HG03457 (cell line): Measurements from ENCODE around the gene TBX2.

Experiments
- ATAC-seq: cut with Tn5 transposase; IDR thresholded peaks from one replicate; pipeline ENCODE4 v1.9.1; 2021; ENCODE audit warnings: moderate number of reproducible peaks; ENCODE audit not compliant: unreplicated experiment

The TBX2 gene

GRCh38 chr17:61411261-61412142, 11.9 kb downstream of the TBX2 start:
- no peak for ATAC-seq

- ATAC-seq = peak; percentile 56
Measured at GRCh38 chr17:61412143-61412859, 12.7 kb downstream of the TBX2 start.

DNA sequence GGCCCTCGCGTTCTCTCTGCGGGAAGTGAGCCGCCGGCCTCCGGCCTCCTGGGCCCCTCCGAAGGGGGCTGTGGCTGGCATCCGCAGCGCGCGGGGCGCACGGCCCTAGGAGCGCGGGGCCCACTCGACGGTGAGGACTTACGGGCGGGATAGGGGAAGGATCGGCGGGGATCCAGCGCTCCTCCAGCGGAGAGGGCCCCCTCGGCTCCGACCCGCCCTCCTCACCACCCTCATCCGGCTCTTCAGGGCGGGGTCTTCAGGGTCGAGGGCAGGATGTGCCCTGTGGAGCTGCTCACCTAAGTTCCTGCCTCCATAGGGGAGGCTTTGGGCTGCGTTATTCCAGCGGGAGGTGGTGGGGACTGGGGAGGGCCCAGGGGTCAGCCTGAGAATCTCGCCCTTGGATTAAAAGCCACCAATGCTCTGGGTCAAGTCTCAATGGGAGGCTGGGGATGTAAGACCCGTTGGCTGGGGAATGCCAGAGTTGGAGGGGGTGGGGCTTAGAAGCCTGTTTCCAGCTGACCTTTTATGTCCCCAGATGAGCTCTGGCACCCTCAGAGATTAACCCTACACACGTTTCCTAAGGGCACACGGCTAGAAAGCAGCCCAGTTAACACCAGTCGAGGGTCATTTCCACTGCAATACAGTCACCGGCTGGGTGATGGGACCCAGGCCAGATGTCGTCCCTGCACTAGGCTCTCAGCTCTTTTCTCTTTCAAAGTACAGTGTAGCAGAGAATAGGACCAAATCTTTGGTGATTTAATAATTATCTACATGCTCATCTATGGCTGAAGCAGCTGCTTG, 13.4 kb downstream of the TBX2 start:
- no peak for ATAC-seq

- ATAC-seq = no peak
Measured at GRCh38 chr17:61413661-61414126, 14.1 kb downstream of the TBX2 start.

GRCh38 chr17:61414141-61414935, 14.7 kb downstream of the TBX2 start:
- no peak for ATAC-seq

DNA sequence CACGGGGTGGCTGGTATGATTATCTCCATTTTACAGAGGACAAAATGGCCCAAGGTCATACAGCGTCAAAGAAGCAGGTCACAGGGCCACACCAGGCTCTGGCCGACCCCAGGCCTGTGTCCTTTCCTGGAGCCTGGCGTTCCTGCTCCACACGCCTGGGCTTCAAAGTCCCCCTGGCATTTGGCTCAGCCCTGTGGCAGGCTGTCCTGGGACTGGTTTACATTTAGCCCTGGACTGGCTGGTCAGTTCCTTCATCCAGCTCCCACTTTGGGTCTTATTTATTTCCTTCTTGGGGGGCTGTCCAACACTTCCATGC, 15.3 kb downstream of the TBX2 start:
- no peak for ATAC-seq

GRCh38 chr17:61415374-61416210, 15.9 kb downstream of the TBX2 start:
- no peak for ATAC-seq

GRCh38 chr17:61416211-61416539, 16.5 kb downstream of the TBX2 start:
- ATAC-seq = no peak

DNA sequence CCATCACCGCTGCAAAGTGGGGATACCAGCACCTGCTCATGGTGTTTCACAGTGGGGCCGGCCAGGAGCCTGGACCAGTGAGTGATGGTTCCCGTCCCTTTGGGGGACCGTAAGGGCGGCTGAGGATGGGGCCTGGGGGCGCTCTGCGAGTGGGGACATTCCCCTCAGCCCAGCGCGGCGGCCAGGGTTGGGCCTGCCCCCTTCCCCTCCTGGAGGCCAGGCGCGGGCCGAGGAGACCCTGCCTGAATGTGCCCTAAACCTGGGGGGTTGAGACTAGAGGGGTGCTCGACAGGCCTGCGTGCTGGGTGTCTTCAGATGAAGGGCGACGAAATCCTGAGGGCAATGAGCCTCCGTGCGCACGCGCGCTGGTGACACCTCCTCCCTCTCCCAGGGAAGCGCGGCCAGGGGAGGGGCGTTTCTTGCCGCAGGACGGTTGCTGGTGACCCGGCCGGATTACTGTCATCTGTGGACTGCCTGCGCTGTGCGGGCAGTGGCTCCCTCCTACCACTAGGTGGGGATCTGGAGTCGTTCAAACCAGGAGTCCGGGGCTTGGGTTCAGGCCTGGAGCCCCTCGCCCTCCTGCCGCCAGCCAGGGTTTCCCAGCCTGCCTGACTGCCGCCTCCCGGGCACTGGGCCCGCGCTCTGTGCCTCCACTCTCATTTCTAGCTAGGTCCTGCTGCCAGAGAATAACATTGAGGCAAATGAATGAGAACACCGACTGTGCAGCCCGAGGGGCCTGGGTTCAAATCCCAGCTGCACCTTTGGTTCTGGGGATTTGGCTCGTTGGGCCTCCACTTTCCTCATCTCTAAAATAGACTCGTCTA, 17.1 kb downstream of the TBX2 start:
- no peak for ATAC-seq

GRCh38 chr17:61418449-61418848, 18.8 kb downstream of the TBX2 start:
- no peak for ATAC-seq

- no peak for ATAC-seq
Measured at GRCh38 chr17:61419496-61420046, 19.9 kb downstream of the TBX2 start.

DNA sequence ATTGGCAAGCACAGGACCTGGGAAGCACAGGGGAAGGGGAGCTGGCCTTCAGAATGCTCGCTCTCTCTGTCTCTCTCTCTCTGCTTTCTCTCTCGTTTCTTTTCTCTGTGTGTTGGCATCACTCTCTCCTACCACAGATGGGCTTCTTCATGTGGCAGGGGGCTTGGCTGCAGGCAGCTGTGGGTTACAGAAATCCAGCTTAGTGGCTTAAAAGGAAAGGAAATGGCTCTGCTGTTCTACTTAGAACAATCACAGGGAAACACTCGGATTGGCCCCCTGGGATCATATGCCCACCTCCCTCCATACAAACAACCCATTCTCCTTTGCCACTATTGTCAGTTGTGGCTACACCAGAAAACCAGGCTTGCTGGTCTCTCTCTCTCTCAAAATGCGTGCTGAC, 20.4 kb downstream of the TBX2 start:
- no peak for ATAC-seq

DNA sequence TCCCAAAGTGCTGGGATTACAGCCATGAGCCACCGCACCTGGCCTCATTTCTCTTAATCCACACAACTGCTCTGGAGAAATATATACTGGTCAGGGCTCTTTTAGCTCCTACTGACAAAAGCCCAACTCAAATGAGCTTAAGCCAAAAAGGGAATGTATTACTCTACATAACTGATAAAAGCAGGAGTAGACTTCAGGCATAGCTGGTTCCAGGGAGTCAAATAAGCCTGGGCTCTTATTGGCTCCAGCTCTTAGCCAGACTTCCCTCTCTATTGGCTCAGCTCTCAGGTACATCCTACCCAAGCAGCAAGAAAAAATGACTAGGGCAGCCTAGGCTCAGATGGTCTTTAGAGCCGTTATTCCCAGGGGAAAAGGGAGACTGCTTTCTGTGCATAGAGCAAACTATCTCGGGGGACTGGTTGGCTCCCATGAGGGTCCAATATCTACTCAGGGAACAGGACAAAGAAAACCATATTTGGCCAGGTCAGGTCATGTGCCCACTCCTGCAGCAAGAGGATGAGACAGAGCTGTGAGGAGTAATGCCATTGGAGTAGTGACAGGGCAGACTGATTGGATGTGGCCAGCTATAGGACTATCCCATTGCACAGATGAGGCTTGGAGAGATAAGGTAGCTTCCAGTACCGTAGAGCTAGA, 21.2 kb downstream of the TBX2 start:
- ATAC-seq = no peak

DNA sequence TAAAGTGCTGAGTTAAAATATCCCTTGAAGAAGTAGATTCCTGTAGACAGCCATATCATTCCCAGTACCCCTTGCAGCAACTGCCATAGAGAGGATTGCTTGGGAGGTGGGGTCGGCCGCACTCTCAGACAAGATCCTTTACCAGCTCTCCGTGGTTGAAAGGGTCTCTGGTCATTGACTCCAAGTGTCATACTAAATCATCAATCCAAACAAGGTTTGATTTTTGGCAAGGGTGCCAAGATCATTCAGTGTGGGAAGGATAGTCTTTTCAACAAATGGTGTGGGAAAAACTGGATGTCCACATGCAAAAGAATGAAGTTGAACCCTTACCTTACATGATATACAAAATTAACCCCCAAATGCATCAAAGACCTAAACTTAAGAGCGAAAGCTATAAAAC, 21.8 kb downstream of the TBX2 start:
- no peak for ATAC-seq

GRCh38 chr17:61422116-61422799, 22.6 kb downstream of the TBX2 start:
- no peak for ATAC-seq

DNA sequence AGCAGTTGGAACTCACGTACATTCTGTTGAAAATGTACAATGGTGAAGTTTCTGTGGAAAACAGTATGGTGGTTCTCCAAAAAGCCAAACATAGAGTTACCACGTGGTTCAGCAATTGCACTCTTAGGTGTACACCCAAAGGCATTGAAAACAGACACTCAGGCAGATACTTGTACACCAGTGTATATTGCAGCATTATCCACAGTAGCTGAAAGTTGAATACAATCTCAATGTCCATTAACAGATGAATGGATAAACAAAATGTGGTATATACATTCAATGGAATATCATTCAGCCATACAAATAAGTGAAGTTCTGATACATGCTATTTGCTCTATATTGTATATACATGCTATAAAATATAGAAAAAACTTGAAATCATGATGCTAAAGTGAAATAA, 23.2 kb downstream of the TBX2 start:
- ATAC-seq = no peak

DNA sequence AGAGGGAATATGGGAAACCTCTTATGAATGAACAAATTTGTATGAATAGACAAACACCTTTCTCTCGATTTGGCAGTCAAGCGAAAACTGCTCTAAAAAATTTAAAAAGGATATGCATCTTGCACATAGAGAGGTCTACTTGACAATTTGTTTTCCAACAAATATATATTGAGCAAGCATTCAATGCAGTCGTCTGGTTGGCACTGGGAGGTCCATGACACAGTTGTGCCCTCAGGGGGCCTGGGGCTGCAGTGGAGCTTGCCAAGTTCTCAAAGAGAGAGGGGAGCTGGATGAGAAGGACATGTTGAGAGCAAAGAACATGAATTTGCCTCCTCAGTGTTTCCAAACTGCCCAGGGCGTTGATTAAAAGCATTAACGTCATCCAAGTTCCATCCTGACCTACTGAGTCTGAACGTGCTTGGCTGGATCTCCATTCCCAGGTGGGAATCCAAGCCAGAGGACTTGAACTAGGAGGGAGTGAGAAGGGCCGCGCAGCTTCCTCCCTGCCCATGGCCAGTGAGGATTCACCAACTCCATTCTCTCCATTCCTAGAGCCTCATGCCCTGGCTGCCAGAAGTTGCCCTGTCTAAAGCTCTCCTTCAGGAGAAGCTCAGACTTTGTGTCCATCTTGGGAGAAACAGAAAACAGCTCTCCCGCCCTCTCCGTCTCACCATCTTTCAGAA, 24.5 kb downstream of the TBX2 start:
- no peak for ATAC-seq
